Caco-2 (cell line): ENCODE data around the gene FAM168A. TPM values are rescaled to one million over a fixed set of nuclear protein-coding genes. Genes with fewer than 3 reads are reported as not detected.

Experiments used
- BruUV-seq: library from RNA; stranded (reverse); fragments of 400-500 nt; replicated peaks from 2 replicates; lab custom pipeline; 2021; lab: Mats Ljungman, UMichigan
- CTCF ChIA-PET: fragments of 300-600 bp; sonication (Branson Sonifier 250); formaldehyde crosslinking; loops from one replicate; lab custom pipeline; 2022; ENCODE audit warnings: antibody characterized with exemption; lab: Charles Lee
- POLR2A ChIA-PET: fragments of 300-600 bp; sonication (Branson Sonifier 250); formaldehyde crosslinking; loops from one replicate; lab custom pipeline; 2022; ENCODE audit warnings: antibody characterized with exemption; lab: Charles Lee
- DNase-seq, 2 experiments: peaks; one replicate each; pipeline versions ENCODE4 v3.0.0 to v3.0.0-alpha.2; 2020 to 2022
- H3K27me3 ChIP-seq: replicated peaks from 2 replicates; pipeline ENCODE4 v1.6.0; 2011; ENCODE audit warnings: low read length; ENCODE audit not compliant: control insufficient read depth, insufficient read depth
- H3K36me3 ChIP-seq: 2 replicates; pipeline ENCODE4 v1.5.1; 2011; ENCODE audit warnings: low read length; ENCODE audit not compliant: control insufficient read depth, insufficient read depth
- H3K4me1 ChIP-seq: fragments of 250-450 bp; sonication (Bioruptor Pico); 2 replicates; pipeline ENCODE4 v1.5.1; 2020; ENCODE audit warnings: mild to moderate bottlenecking
- H3K4me3 ChIP-seq: 2 replicates; pipeline ENCODE4 v1.5.1; 2011; ENCODE audit warnings: low read depth, mild to moderate bottlenecking, control low read depth, low read length
- H3K9me3 ChIP-seq: fragments of 250-450 bp; sonication (Bioruptor Pico); 2 replicates; pipeline ENCODE4 v1.5.1; 2020; ENCODE audit warnings: mild to moderate bottlenecking, moderate library complexity
- H3K27ac Mint-ChIP-seq: one replicate; pipeline ENCODE4 v1.8.0; 2022; ENCODE audit warnings: mixed read lengths; ENCODE audit not compliant: unreplicated experiment
- H3K27me3 Mint-ChIP-seq: one replicate; pipeline ENCODE4 v1.8.0; 2022; ENCODE audit warnings: mixed read lengths; ENCODE audit not compliant: insufficient read depth, unreplicated experiment
- H3K36me3 Mint-ChIP-seq: one replicate; pipeline ENCODE4 v1.8.0; 2022; ENCODE audit warnings: mild to moderate bottlenecking, mixed read lengths; ENCODE audit not compliant: insufficient read depth, unreplicated experiment
- H3K4me1 Mint-ChIP-seq: one replicate; pipeline ENCODE4 v1.8.0; 2022; ENCODE audit warnings: low read depth, mixed read lengths; ENCODE audit not compliant: unreplicated experiment
- H3K4me3 Mint-ChIP-seq: one replicate; pipeline ENCODE4 v1.8.0; 2022; ENCODE audit warnings: mild to moderate bottlenecking, moderate library complexity, mixed read lengths; ENCODE audit not compliant: unreplicated experiment
- H3K9me3 Mint-ChIP-seq: one replicate; pipeline ENCODE4 v1.8.0; 2022; ENCODE audit warnings: mixed read lengths; ENCODE audit not compliant: unreplicated experiment
- intact Hi-C: fragments of 100-400 bp; cut with micrococcal nuclease; formaldehyde crosslinking; loops from one replicate; pipeline ENCODE4 v1.10.0; 2022; ENCODE audit not compliant: unreplicated experiment
- total RNA-seq: library from RNA; stranded (reverse); gene quantifications from 2 replicates; pipeline ENCODE4 v1.2.3, GENCODE V29; 2022
- TF ChIP-seq, protein P1 (sequence below), 2 experiments: fragments of 200-600 bp in 1 of 2; IDR thresholded peaks; 1 replicate in 1 of 2; 2 replicates in 1 of 2; pipeline versions ENCODE4 v1.5.1 to v1.8.0; 2011 to 2022; ENCODE audit warnings: antibody characterized with exemption in 1 of 2, control low read depth in 1 of 2, inconsistent platforms in 1 of 2, low read depth in 1 of 2, low read length in 1 of 2, mild to moderate bottlenecking in 1 of 2, moderate library complexity in 1 of 2; ENCODE audit not compliant: insufficient read depth in 1 of 2, severe bottlenecking in 1 of 2, unreplicated experiment in 1 of 2

FAM168A gene
- total RNA-seq, 1 experiment from 2014 or later: 46.0 TPM

DNA sequence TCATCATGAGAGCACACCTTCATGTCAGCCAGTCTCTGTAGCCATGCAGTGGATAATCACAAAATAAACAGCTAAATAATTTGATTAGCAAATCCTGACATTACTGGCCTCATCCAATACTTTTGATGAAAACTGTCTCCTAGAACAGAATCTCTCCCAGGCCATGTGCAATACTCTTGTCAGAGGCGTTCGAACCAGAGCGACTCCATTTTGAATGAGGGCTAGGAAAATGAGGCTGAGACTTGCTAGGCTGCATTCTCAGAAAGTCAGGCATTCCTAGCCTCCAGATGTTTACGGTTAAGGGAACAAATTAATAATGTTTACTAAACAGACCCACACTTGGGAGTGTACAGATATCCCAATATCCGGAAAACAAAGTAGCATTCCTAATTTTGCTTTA is 69.9 kb downstream of the FAM168A start:
- no peaks in the 10 kb centered on the region for H3K27me3 Mint-ChIP-seq
- H3K4me3 ChIP-seq: no peak overlapping the region
- no peaks in the 10 kb centered on the region for H3K36me3 ChIP-seq
- no peak overlapping the region for H3K4me3 Mint-ChIP-seq
- peaks cover 9% of the 10 kb centered on the region for H3K9me3 Mint-ChIP-seq
- POLR2A ChIA-PET: no interaction called here
- no peak for DNase-seq
- TF ChIP-seq, protein P1, sequence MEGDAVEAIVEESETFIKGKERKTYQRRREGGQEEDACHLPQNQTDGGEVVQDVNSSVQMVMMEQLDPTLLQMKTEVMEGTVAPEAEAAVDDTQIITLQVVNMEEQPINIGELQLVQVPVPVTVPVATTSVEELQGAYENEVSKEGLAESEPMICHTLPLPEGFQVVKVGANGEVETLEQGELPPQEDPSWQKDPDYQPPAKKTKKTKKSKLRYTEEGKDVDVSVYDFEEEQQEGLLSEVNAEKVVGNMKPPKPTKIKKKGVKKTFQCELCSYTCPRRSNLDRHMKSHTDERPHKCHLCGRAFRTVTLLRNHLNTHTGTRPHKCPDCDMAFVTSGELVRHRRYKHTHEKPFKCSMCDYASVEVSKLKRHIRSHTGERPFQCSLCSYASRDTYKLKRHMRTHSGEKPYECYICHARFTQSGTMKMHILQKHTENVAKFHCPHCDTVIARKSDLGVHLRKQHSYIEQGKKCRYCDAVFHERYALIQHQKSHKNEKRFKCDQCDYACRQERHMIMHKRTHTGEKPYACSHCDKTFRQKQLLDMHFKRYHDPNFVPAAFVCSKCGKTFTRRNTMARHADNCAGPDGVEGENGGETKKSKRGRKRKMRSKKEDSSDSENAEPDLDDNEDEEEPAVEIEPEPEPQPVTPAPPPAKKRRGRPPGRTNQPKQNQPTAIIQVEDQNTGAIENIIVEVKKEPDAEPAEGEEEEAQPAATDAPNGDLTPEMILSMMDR (IDR thresholded peaks at IDR 0.05; ENCODE audit: insufficient read depth in 1 of 2, low read depth in 1 of 2, low read length in 1 of 2, severe bottlenecking in 1 of 2, unreplicated experiment in 1 of 2): no peak
- no peaks in the 10 kb centered on the region for H3K27me3 ChIP-seq
- H3K4me1 ChIP-seq: peaks cover 15% of the 10 kb centered on the region
- H3K9me3 ChIP-seq: peaks cover 10% of the 10 kb centered on the region
- BruUV-seq: no TSS peak
- H3K4me1 Mint-ChIP-seq: peaks cover 9% of the 10 kb centered on the region
- intact Hi-C loops: no loop called here
- no peak overlapping the region for H3K27ac Mint-ChIP-seq
- H3K36me3 Mint-ChIP-seq: no peaks in the 10 kb centered on the region
- CTCF ChIA-PET: no interaction called here

DNA sequence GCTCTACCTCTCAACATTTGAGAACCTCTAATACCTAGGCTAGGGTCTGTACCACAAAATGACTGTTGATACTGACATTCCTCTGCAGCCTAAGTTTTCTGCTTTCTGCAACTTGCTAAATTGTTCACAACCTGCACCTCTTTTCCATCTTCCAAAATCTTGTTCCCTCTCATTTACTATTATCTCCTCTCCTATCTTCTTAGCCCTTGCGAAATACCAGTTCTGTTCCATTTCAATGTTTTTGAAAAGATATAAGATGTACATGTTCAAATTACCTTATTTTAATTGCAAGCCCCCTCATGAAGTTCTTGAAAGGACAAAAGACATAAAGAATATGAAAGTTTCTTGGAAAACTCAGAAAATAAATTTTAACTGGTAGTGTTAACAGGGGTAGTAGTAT is 72.3 kb downstream of the FAM168A start:
- CTCF ChIA-PET: no interaction called here
- peaks cover 17% of the 10 kb centered on the region for H3K4me1 Mint-ChIP-seq
- BruUV-seq: no TSS peak

DNA sequence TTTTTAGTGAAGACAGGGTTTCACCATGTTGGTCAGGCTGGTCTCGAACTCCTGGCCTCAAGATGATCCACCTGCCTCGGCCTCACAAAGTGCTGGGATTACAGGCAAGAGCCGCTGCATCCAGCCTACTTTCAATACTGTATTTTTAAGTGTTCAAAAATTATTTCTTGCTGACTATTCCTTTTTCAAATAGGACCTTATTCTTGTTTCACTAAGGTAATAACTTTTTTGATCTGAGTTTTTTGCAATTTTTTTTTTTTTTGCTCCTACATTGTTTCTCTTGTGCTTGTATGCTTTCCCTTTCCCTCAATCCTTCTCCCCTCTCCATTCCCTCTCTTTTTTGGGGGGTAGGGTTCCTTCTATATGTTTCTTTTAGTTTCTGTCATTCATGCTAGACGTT is 73.1 kb downstream of the FAM168A start:
- intact Hi-C loops: no loop called here

More for the DNA sequence above, 72.3 kb downstream of the FAM168A start:
- Histone ChIP-seq H3K4me3 (no peak overlapping the region), H3K4me1 (peaks cover 20% of the 10 kb centered on the region), H3K36me3 (no peaks in the 10 kb centered on the region), H3K9me3 (peaks cover 10% of the 10 kb centered on the region), H3K27me3 (no peaks in the 10 kb centered on the region)
- TF ChIP-seq, protein P1 (IDR thresholded peaks at IDR 0.05; ENCODE audit: insufficient read depth in 1 of 2, low read depth in 1 of 2, low read length in 1 of 2, severe bottlenecking in 1 of 2, unreplicated experiment in 1 of 2): no peak
- POLR2A ChIA-PET: no interaction called here
- H3K4me3 Mint-ChIP-seq: no peak overlapping the region
- intact Hi-C loops: no loop called here
- no peaks in the 10 kb centered on the region for H3K36me3 Mint-ChIP-seq
- no peak overlapping the region for H3K27ac Mint-ChIP-seq
- no peak for DNase-seq
- H3K9me3 Mint-ChIP-seq: peaks cover 9% of the 10 kb centered on the region
- no peaks in the 10 kb centered on the region for H3K27me3 Mint-ChIP-seq

More for the DNA sequence above, 73.1 kb downstream of the FAM168A start:
- no peaks in the 10 kb centered on the region for H3K27me3 Mint-ChIP-seq
- no peak overlapping the region for H3K27ac Mint-ChIP-seq
- peaks cover 20% of the 10 kb centered on the region for H3K4me1 ChIP-seq
- no peak for DNase-seq
- BruUV-seq: no TSS peak
- no peak overlapping the region for H3K4me3 ChIP-seq
- peaks cover 9% of the 10 kb centered on the region for H3K9me3 Mint-ChIP-seq
- ChIA-PET POLR2A (no interaction called here), CTCF (no interaction called here)
- H3K36me3 ChIP-seq: no peaks in the 10 kb centered on the region
- peaks cover 10% of the 10 kb centered on the region for H3K9me3 ChIP-seq
- no peak overlapping the region for H3K4me3 Mint-ChIP-seq
- peaks cover 17% of the 10 kb centered on the region for H3K4me1 Mint-ChIP-seq
- no peaks in the 10 kb centered on the region for H3K36me3 Mint-ChIP-seq
- H3K27me3 ChIP-seq: no peaks in the 10 kb centered on the region
- TF ChIP-seq, protein P1 (IDR thresholded peaks at IDR 0.05; ENCODE audit: insufficient read depth in 1 of 2, low read depth in 1 of 2, low read length in 1 of 2, severe bottlenecking in 1 of 2, unreplicated experiment in 1 of 2): no peak
